HEK293 (cell line): ENCODE results near the gene GGNBP2.
A peak's percentile ranks its signal among the peaks of the same experiment; 100 is the strongest.

Source experiments
- CTCF ChIA-PET: fragments of 350-600 bp; formaldehyde crosslinking; extraction: SDS; loops from one replicate; lab custom pipeline; 2021; ENCODE audit warnings: antibody characterized with exemption; lab: Yijun Ruan, JAX
- POLR2A ChIA-PET: fragments of 300-600 bp; formaldehyde crosslinking; extraction: SDS; loops from one replicate; lab custom pipeline; 2020; ENCODE audit warnings: antibody characterized with exemption, inconsistent platforms; lab: Yijun Ruan, JAX
- H3K27ac ChIP-seq: fragments of 200-500 bp; sonication (Bioruptor generic); 2 replicates; pipeline ENCODE4 v1.5.1; 2014; ENCODE audit warnings: low read depth, low read length, control low read depth, inconsistent platforms; ENCODE audit errors: extremely low read depth
- H3K36me3 ChIP-seq, 2 experiments: fragments of 200-500 bp in 1 of 2; sonication (Bioruptor generic) in 1 of 2; 1 replicate in 1 of 2; 2 replicates in 1 of 2; pipeline ENCODE4 v1.5.1; 2014 to 2017; ENCODE audit warnings: inconsistent platforms in 2 of 2, low read length in 2 of 2; ENCODE audit not compliant: control insufficient read depth in 2 of 2, insufficient read depth in 1 of 2
- H3K4me1 ChIP-seq: fragments of 200-500 bp; sonication (Bioruptor generic); 2 replicates; pipeline ENCODE4 v1.5.1; 2014; ENCODE audit warnings: mild to moderate bottlenecking, low read length, inconsistent platforms; ENCODE audit not compliant: control insufficient read depth, insufficient read depth
- H3K4me3 ChIP-seq: 2 replicates; pipeline ENCODE4 v1.5.1; 2011; ENCODE audit warnings: low read depth, mild to moderate bottlenecking, control low read depth, low read length, moderate library complexity
- H3K9me3 ChIP-seq: fragments of 200-500 bp; sonication (Bioruptor generic); 2 replicates; pipeline ENCODE4 v1.5.1; 2014; ENCODE audit warnings: low read depth, low read length, inconsistent platforms; ENCODE audit not compliant: control insufficient read depth, insufficient read depth
- EGR2 ChIP-seq: fragments of 450-650 bp; formaldehyde crosslinking; IDR thresholded peaks from 2 replicates; pipeline ENCODE4 v1.5.1; 2016; ENCODE audit warnings: low read depth, missing biosample characterization, missing genetic modification characterization
- GLIS1 ChIP-seq: fragments of 450-650 bp; formaldehyde crosslinking; IDR thresholded peaks from 2 replicates; pipeline ENCODE4 v1.5.1; 2016; ENCODE audit warnings: missing biosample characterization, missing genetic modification characterization
- GLIS2 ChIP-seq: fragments of 450-650 bp; formaldehyde crosslinking; IDR thresholded peaks from 2 replicates; pipeline ENCODE4 v1.5.1; 2016; ENCODE audit warnings: missing biosample characterization, missing genetic modification characterization
- IKZF3 ChIP-seq: fragments of 450-650 bp; IDR thresholded peaks from 2 replicates; pipeline ENCODE4 v1.5.0; 2018; ENCODE audit warnings: missing biosample characterization, mild to moderate bottlenecking, missing genetic modification characterization, moderate library complexity
- KLF9 ChIP-seq: fragments of 450-650 bp; formaldehyde crosslinking; IDR thresholded peaks from 2 replicates; pipeline ENCODE4 v1.5.1; 2016; ENCODE audit warnings: missing biosample characterization, missing genetic modification characterization, low read depth
- RBAK ChIP-seq: fragments of 450-650 bp; formaldehyde crosslinking; IDR thresholded peaks from 2 replicates; pipeline ENCODE4 v1.5.1; 2016; ENCODE audit warnings: missing biosample characterization, missing genetic modification characterization
- SP2 ChIP-seq: fragments of 450-650 bp; formaldehyde crosslinking; IDR thresholded peaks from 2 replicates; pipeline ENCODE4 v1.5.1; 2016; ENCODE audit warnings: missing biosample characterization, missing genetic modification characterization
- ZBTB8A ChIP-seq: fragments of 450-650 bp; formaldehyde crosslinking; IDR thresholded peaks from 2 replicates; pipeline ENCODE4 v1.5.1; 2016; ENCODE audit warnings: missing biosample characterization, missing genetic modification characterization
- ZFHX2 ChIP-seq: fragments of 450-650 bp; formaldehyde crosslinking; conservative IDR thresholded peaks from 2 replicates; pipeline ENCODE4 v1.5.1; 2016; ENCODE audit warnings: missing biosample characterization, missing genetic modification characterization
- ZFP3 ChIP-seq: fragments of 450-650 bp; formaldehyde crosslinking; IDR thresholded peaks from 2 replicates; pipeline ENCODE4 v1.5.1; 2016; ENCODE audit warnings: low read depth, missing biosample characterization, missing genetic modification characterization
- ZFP69B ChIP-seq: fragments of 450-650 bp; formaldehyde crosslinking; IDR thresholded peaks from 2 replicates; pipeline ENCODE4 v1.5.1; 2016; ENCODE audit warnings: missing biosample characterization, missing genetic modification characterization
- ZIC2 ChIP-seq: fragments of 450-650 bp; formaldehyde crosslinking; IDR thresholded peaks from 2 replicates; pipeline ENCODE4 v1.5.1; 2016; ENCODE audit warnings: missing biosample characterization, missing genetic modification characterization
- ZNF16 ChIP-seq: fragments of 450-650 bp; formaldehyde crosslinking; IDR thresholded peaks from 2 replicates; pipeline ENCODE4 v1.5.1; 2016; ENCODE audit warnings: low read depth, missing biosample characterization, missing genetic modification characterization
- ZNF19 ChIP-seq: fragments of 450-650 bp; formaldehyde crosslinking; IDR thresholded peaks from 2 replicates; pipeline ENCODE4; 2016; ENCODE audit warnings: missing biosample characterization, missing genetic modification characterization, low read depth
- ZNF239 ChIP-seq: fragments of 450-650 bp; formaldehyde crosslinking; IDR thresholded peaks from 2 replicates; pipeline ENCODE4 v1.5.1; 2016; ENCODE audit warnings: missing biosample characterization, missing genetic modification characterization
- ZNF24 ChIP-seq: fragments of 450-650 bp; formaldehyde crosslinking; IDR thresholded peaks from 2 replicates; pipeline ENCODE4 v1.5.1; 2016; ENCODE audit warnings: missing biosample characterization, missing genetic modification characterization
- ZNF266 ChIP-seq: fragments of 450-650 bp; formaldehyde crosslinking; IDR thresholded peaks from 2 replicates; pipeline ENCODE4 v1.5.1; 2016; ENCODE audit warnings: missing biosample characterization, missing genetic modification characterization, low read depth
- ZNF335 ChIP-seq: fragments of 450-650 bp; formaldehyde crosslinking; conservative IDR thresholded peaks from 2 replicates; pipeline ENCODE4 v1.5.1; 2016; ENCODE audit warnings: missing biosample characterization, missing genetic modification characterization
- ZNF341 ChIP-seq: fragments of 450-650 bp; formaldehyde crosslinking; IDR thresholded peaks from 2 replicates; pipeline ENCODE4; 2016; ENCODE audit warnings: low read depth, missing biosample characterization, missing genetic modification characterization
- ZNF391 ChIP-seq: fragments of 450-650 bp; formaldehyde crosslinking; IDR thresholded peaks from 2 replicates; pipeline ENCODE4 v1.5.1; 2016; ENCODE audit warnings: low read depth, missing biosample characterization, missing genetic modification characterization, borderline replicate concordance
- ZNF670 ChIP-seq: fragments of 450-650 bp; formaldehyde crosslinking; IDR thresholded peaks from 2 replicates; pipeline ENCODE4 v1.5.1; 2016; ENCODE audit warnings: missing biosample characterization, missing genetic modification characterization, low read depth
- ZNF707 ChIP-seq: fragments of 450-650 bp; formaldehyde crosslinking; IDR thresholded peaks from 2 replicates; pipeline ENCODE4 v1.5.1; 2016; ENCODE audit warnings: missing biosample characterization, missing genetic modification characterization
- ZNF792 ChIP-seq: fragments of 450-650 bp; formaldehyde crosslinking; IDR thresholded peaks from 2 replicates; pipeline ENCODE4 v1.5.1; 2016; ENCODE audit warnings: missing biosample characterization, missing genetic modification characterization
- TF ChIP-seq, protein P1 (sequence below): fragments of 450-650 bp; formaldehyde crosslinking; IDR thresholded peaks from 2 replicates; pipeline ENCODE4 v1.5.1; 2016; ENCODE audit warnings: missing biosample characterization, missing genetic modification characterization
- TF ChIP-seq, protein P2 (sequence below): fragments of 450-650 bp; formaldehyde crosslinking; IDR thresholded peaks from 2 replicates; pipeline ENCODE4 v1.5.0; 2017; ENCODE audit warnings: missing biosample characterization, missing genetic modification characterization, borderline replicate concordance
- TF ChIP-seq, protein P3 (sequence below): fragments of 450-650 bp; formaldehyde crosslinking; IDR thresholded peaks from 2 replicates; pipeline ENCODE4 v1.5.1; 2016; ENCODE audit warnings: missing biosample characterization, missing genetic modification characterization
- TF ChIP-seq, protein P4 (sequence below): fragments of 450-650 bp; formaldehyde crosslinking; IDR thresholded peaks from 2 replicates; pipeline ENCODE4 v1.5.1; 2016; ENCODE audit warnings: missing biosample characterization, missing genetic modification characterization, borderline replicate concordance

Gene GGNBP2

DNA sequence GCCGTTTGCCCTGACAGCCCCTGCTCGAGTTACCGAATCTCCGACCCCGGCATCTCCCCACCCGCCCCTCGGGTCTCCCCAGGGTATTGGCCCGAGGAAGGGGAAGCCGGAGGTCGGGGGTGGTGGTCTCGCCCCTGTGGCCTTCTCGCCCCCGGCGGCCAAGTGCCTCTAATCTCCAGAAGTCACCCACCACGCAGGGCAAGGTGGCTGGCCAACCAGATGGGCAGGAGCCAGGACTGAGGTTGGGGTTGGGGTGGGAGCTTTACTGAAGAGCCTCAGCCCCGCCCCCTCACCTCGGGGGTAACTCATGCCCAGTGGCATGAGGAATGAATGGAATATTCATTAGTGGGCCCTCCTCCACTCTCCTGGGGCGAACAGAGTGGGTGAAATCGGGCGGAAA is 47.6 kb downstream of the GGNBP2 start:
- POLR2A ChIA-PET, result interaction anchor here (1.2 to 3.4 kb wide), 3 partner anchors 10 to 58 kb away, joined by 3 to 70 read pairs (median 26); partner anchors contain the start of genes GGNBP2, MRM1 and MYO19
- H3K36me3 ChIP-seq, result peaks cover 16 to 68% of the 10 kb centered on the region in 2 experiments
- H3K9me3 ChIP-seq, result no peaks in the 10 kb centered on the region
- TF ChIP-seq, protein P1, sequence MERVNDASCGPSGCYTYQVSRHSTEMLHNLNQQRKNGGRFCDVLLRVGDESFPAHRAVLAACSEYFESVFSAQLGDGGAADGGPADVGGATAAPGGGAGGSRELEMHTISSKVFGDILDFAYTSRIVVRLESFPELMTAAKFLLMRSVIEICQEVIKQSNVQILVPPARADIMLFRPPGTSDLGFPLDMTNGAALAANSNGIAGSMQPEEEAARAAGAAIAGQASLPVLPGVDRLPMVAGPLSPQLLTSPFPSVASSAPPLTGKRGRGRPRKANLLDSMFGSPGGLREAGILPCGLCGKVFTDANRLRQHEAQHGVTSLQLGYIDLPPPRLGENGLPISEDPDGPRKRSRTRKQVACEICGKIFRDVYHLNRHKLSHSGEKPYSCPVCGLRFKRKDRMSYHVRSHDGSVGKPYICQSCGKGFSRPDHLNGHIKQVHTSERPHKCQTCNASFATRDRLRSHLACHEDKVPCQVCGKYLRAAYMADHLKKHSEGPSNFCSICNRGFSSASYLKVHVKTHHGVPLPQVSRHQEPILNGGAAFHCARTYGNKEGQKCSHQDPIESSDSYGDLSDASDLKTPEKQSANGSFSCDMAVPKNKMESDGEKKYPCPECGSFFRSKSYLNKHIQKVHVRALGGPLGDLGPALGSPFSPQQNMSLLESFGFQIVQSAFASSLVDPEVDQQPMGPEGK (tag by site-specific recombination), result peak; percentile 40; the same call in 1 of the 2 replicates
- TF ChIP-seq IKZF3 (tag by site-specific recombination), result peak; percentile 13; the same call in 1 of the 2 replicates
- TF ChIP-seq ZFP3 (tag by site-specific recombination), result no peak
- peak; percentile 55 for TF ChIP-seq GLIS1 (tag by site-specific recombination)
- no peak for TF ChIP-seq ZNF670
- TF ChIP-seq ZNF266 (tag by site-specific recombination), result no peak
- peak; percentile 38; the same call in 1 of the 2 replicates for TF ChIP-seq ZIC2
- peak; percentile 82 for TF ChIP-seq ZFHX2 (tag by site-specific recombination)
- TF ChIP-seq ZNF391 (tag by site-specific recombination), result no peak
- no peak for TF ChIP-seq ZNF792 (tag by site-specific recombination)
- no peak for TF ChIP-seq ZNF24 (tag by site-specific recombination)
- TF ChIP-seq ZNF335, result peak; percentile 47
- no peak for TF ChIP-seq ZNF16
- TF ChIP-seq, protein P2, sequence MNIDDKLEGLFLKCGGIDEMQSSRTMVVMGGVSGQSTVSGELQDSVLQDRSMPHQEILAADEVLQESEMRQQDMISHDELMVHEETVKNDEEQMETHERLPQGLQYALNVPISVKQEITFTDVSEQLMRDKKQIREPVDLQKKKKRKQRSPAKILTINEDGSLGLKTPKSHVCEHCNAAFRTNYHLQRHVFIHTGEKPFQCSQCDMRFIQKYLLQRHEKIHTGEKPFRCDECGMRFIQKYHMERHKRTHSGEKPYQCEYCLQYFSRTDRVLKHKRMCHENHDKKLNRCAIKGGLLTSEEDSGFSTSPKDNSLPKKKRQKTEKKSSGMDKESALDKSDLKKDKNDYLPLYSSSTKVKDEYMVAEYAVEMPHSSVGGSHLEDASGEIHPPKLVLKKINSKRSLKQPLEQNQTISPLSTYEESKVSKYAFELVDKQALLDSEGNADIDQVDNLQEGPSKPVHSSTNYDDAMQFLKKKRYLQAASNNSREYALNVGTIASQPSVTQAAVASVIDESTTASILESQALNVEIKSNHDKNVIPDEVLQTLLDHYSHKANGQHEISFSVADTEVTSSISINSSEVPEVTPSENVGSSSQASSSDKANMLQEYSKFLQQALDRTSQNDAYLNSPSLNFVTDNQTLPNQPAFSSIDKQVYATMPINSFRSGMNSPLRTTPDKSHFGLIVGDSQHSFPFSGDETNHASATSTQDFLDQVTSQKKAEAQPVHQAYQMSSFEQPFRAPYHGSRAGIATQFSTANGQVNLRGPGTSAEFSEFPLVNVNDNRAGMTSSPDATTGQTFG (tag by site-specific recombination), result no peak
- TF ChIP-seq ZNF239 (tag by site-specific recombination), result no peak
- peak; percentile 61 for TF ChIP-seq SP2 (tag by site-specific recombination)
- peak; percentile 39; the same call in 1 of the 2 replicates for TF ChIP-seq ZBTB8A (tag by site-specific recombination)
- no peak for TF ChIP-seq ZNF19
- TF ChIP-seq, protein P3, sequence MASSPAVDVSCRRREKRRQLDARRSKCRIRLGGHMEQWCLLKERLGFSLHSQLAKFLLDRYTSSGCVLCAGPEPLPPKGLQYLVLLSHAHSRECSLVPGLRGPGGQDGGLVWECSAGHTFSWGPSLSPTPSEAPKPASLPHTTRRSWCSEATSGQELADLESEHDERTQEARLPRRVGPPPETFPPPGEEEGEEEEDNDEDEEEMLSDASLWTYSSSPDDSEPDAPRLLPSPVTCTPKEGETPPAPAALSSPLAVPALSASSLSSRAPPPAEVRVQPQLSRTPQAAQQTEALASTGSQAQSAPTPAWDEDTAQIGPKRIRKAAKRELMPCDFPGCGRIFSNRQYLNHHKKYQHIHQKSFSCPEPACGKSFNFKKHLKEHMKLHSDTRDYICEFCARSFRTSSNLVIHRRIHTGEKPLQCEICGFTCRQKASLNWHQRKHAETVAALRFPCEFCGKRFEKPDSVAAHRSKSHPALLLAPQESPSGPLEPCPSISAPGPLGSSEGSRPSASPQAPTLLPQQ (tag by site-specific recombination), result peak; percentile 73
- TF ChIP-seq GLIS2 (tag by site-specific recombination), result peak; percentile 64
- TF ChIP-seq ZFP69B (tag by site-specific recombination), result peak; percentile 81; the same call in 1 of the 2 replicates
- peak; percentile 59 for TF ChIP-seq ZNF341
- peak; percentile 75 for TF ChIP-seq EGR2 (tag by site-specific recombination)
- TF ChIP-seq KLF9, result peak; percentile 57
- no peak for TF ChIP-seq ZNF707 (tag by site-specific recombination)
- TF ChIP-seq, protein P4, sequence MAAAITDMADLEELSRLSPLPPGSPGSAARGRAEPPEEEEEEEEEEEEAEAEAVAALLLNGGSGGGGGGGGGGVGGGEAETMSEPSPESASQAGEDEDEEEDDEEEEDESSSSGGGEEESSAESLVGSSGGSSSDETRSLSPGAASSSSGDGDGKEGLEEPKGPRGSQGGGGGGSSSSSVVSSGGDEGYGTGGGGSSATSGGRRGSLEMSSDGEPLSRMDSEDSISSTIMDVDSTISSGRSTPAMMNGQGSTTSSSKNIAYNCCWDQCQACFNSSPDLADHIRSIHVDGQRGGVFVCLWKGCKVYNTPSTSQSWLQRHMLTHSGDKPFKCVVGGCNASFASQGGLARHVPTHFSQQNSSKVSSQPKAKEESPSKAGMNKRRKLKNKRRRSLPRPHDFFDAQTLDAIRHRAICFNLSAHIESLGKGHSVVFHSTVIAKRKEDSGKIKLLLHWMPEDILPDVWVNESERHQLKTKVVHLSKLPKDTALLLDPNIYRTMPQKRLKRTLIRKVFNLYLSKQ (tag by site-specific recombination), result no peak
- TF ChIP-seq RBAK (tag by site-specific recombination), result no peak
- peak overlapping the region; percentile 86; the same call in 1 of the 2 replicates for H3K27ac ChIP-seq
- H3K4me1 ChIP-seq, result peaks cover 10% of the 10 kb centered on the region; the same call in 1 of the 2 replicates
- CTCF ChIA-PET, result interaction anchor here (0.6 to 3.0 kb wide), 4 partner anchors 10 to 439 kb away, joined by 3 to 32 read pairs (median 6); partner anchors contain the start of gene MRM1
- H3K4me3 ChIP-seq, result peak overlapping the region; percentile 77
